Measurements from ENCODE around the gene PAIP1.
A peak's percentile ranks its signal among the peaks of the same experiment; 100 is the strongest.
"Not testable (repeated sequence)": the region's sequence is repeated elsewhere in the genome, so short reads cannot be mapped to it uniquely, and the experiment has no call there.

The PAIP1 gene

DNA sequence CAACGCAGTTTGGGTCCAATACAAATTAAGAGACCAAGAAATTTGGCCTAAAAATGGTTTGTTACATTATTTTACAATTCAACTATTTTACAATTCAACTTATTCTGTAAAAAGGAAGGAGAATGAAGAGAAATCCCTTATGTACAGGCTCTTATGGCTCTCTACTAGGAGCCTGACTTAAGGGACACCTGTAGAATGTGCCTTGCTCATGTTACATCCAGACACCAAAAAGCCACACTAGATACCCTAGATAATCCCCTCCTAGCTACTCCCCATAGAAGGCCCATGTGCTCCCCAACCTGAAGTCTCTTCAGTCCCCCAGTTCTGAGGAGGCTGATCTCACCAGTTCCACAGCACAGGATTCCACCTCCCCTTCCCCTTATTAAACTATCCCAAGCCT is 32.0 kb upstream of the PAIP1 start:
- H3K9ac ChIP-seq (ENCODE audit: low read length) = no peak overlapping the region
- H3K9me3 ChIP-seq (ENCODE audit: control insufficient read depth, insufficient read depth, low read depth, low read length) = peaks cover 7% of the 10 kb centered on the region; the same call in 1 of the 2 replicates
- H3K4me1 ChIP-seq (ENCODE audit: control insufficient read depth, insufficient read depth, low read length) = peaks cover 12% of the 10 kb centered on the region
- no peak overlapping the region for H3K27ac ChIP-seq (ENCODE audit: low read depth, low read length)
- H3K36me3 ChIP-seq (ENCODE audit: control insufficient read depth, insufficient read depth, low read length) = no peaks in the 10 kb centered on the region
- no peaks in the 10 kb centered on the region for H3K27me3 ChIP-seq (ENCODE audit: control insufficient read depth, insufficient read depth, low read length)
- no peak overlapping the region for H3K4me3 ChIP-seq (ENCODE audit: low read depth, low read length)

DNA sequence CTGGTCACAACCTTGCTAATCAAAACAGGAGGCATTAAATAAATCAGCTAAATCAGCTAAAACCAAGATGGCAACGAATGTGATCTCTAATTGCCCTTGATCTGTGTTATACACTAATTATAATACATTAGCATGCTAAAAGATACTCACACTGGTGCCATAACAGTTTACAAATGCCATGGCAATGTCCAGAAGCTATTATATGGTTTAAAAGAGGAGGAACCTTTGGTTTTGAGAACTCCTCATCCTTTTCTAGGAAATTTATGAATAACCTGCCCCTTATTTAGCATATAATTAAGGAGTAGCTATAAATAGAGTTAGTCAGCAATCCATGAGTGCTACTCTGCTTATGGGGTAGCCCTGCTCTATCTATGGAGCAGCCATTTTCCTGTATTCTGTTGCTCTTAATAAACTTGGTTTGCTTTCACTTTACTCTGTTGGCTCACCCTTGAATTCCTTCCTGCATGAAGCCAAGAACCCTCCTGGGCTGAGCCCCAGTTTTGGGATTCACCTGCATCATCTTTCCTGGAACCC is 27.4 kb upstream of the PAIP1 start:
- H3K27me3 ChIP-seq (ENCODE audit: control insufficient read depth, insufficient read depth, low read length) = no peaks in the 10 kb centered on the region
- H3K4me1 ChIP-seq (ENCODE audit: control insufficient read depth, insufficient read depth, low read length) = peaks cover 8% of the 10 kb centered on the region; the same call in 1 of the 2 replicates
- no peak overlapping the region for H3K4me3 ChIP-seq (ENCODE audit: low read depth, low read length)
- H3K9me3 ChIP-seq (ENCODE audit: control insufficient read depth, insufficient read depth, low read depth, low read length) = peaks cover 9% of the 10 kb centered on the region; the same call in 1 of the 2 replicates
- no peaks in the 10 kb centered on the region for H3K36me3 ChIP-seq (ENCODE audit: control insufficient read depth, insufficient read depth, low read length)
- H3K27ac ChIP-seq (ENCODE audit: low read depth, low read length) = no peak overlapping the region
- no peak overlapping the region for H3K9ac ChIP-seq (ENCODE audit: low read length)

DNA sequence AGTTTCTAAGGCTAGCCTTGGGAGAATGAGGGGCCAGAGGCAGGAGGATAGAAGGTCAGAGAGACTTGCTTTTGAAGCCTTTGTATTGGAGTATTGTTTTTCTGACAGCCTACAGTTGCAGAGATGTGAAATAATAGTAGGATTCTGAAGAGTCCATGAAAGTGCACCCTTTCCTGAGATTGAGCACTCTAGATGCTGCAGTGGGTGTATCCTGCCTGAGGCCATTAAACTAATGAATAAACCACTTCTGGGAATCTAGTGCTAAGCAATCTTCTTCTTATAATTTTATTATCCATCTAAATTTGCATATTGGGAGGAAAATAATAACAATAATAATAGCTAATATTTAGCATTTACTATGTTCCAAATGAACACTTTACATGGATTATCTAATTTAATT is 26.8 kb upstream of the PAIP1 start:
- Histone ChIP-seq H3K4me3 (ENCODE audit: low read depth, low read length) (no peak overlapping the region), H3K36me3 (ENCODE audit: control insufficient read depth, insufficient read depth, low read length) (no peaks in the 10 kb centered on the region), H3K9ac (ENCODE audit: low read length) (no peak overlapping the region), H3K9me3 (ENCODE audit: control insufficient read depth, insufficient read depth, low read depth, low read length) (peaks cover 9% of the 10 kb centered on the region; the same call in 1 of the 2 replicates), H3K4me1 (ENCODE audit: control insufficient read depth, insufficient read depth, low read length) (peaks cover 8% of the 10 kb centered on the region; the same call in 1 of the 2 replicates), H3K27ac (ENCODE audit: low read depth, low read length) (no peak overlapping the region), H3K27me3 (ENCODE audit: control insufficient read depth, insufficient read depth, low read length) (no peaks in the 10 kb centered on the region)

DNA sequence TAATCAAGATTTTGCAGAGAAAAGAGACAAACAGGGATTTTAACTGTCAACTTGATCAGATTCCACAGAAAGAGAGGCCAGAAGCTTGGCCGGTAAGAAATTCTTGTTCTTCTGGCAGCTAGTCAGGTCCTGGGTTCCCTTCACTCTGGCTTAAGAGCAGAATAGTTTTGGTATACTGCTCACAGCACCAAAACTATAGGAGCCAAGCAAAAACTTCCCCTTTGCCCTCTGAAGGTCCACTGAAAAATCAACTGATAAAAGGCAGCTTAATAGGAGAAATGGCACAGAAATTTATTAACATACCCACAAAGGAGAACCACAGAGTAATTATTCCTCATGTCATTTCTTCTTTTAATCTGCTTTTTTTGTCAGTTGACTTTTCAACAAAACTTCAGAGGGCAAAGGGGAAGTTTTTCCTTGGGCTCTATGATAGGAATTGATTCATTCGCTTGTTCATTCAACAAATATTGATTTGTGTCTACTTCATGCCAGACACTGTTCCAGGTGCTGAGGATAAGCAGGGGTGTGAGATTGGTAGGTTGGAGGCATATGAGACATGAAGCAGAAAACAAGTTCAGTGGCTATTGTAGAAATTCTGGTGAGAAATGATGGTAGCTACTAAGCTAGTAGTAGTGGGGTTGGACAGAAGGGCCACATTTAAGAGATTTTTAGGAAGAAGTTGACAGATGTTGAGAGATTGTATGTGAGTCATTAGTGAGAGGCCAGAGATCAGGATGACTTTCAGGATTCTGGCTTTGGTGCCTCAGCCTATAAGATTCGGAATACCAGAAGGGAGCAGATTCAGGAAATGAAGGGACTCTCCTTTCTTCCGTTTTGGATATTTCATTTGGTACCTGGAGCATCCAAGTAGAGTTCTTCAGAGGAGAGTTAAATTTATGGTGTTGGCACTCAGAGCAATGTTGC is 25.5 kb upstream of the PAIP1 start:
- Histone ChIP-seq H3K4me1 (ENCODE audit: control insufficient read depth, insufficient read depth, low read length) (peaks cover 8% of the 10 kb centered on the region; the same call in 1 of the 2 replicates), H3K27me3 (ENCODE audit: control insufficient read depth, insufficient read depth, low read length) (no peaks in the 10 kb centered on the region), H3K9me3 (ENCODE audit: control insufficient read depth, insufficient read depth, low read depth, low read length) (peaks cover 9% of the 10 kb centered on the region; the same call in 1 of the 2 replicates), H3K27ac (ENCODE audit: low read depth, low read length) (no peak overlapping the region), H3K36me3 (ENCODE audit: control insufficient read depth, insufficient read depth, low read length) (0 out of 2 replicates have a peak, but pooled peaks cover under 1% of the 10 kb centered on the region), H3K9ac (ENCODE audit: low read length) (no peak overlapping the region), H3K4me3 (ENCODE audit: low read depth, low read length) (no peak overlapping the region)

DNA sequence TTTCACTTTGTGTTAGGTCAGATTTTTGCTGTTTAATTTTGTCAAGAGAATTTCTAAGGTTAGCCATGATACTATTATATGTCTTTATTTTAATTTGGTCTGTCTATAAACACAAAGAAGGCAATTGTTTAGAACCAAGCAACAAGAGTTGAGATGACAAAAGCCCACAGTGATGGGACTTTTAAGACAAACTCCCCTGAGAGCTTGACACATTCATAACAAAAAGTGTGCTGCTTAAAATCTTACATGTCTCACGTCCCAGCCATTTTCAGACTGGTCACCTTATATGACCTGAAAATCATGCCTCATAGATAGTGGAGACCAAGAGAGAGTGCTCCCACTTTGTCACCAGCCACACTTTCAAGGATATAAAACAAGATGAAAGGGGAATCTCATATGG is 24.5 kb upstream of the PAIP1 start:
- Histone ChIP-seq H3K4me3 (ENCODE audit: low read depth, low read length) (no peak overlapping the region), H3K27me3 (ENCODE audit: control insufficient read depth, insufficient read depth, low read length) (no peaks in the 10 kb centered on the region), H3K36me3 (ENCODE audit: control insufficient read depth, insufficient read depth, low read length) (peaks cover 5% of the 10 kb centered on the region; the same call in 1 of the 2 replicates), H3K4me1 (ENCODE audit: control insufficient read depth, insufficient read depth, low read length) (peaks cover 8% of the 10 kb centered on the region; the same call in 1 of the 2 replicates), H3K9me3 (ENCODE audit: control insufficient read depth, insufficient read depth, low read depth, low read length) (peaks cover 14% of the 10 kb centered on the region), H3K27ac (ENCODE audit: low read depth, low read length) (peak overlapping the region; percentile 11; the same call in 1 of the 2 replicates), H3K9ac (ENCODE audit: low read length) (no peak overlapping the region)

DNA sequence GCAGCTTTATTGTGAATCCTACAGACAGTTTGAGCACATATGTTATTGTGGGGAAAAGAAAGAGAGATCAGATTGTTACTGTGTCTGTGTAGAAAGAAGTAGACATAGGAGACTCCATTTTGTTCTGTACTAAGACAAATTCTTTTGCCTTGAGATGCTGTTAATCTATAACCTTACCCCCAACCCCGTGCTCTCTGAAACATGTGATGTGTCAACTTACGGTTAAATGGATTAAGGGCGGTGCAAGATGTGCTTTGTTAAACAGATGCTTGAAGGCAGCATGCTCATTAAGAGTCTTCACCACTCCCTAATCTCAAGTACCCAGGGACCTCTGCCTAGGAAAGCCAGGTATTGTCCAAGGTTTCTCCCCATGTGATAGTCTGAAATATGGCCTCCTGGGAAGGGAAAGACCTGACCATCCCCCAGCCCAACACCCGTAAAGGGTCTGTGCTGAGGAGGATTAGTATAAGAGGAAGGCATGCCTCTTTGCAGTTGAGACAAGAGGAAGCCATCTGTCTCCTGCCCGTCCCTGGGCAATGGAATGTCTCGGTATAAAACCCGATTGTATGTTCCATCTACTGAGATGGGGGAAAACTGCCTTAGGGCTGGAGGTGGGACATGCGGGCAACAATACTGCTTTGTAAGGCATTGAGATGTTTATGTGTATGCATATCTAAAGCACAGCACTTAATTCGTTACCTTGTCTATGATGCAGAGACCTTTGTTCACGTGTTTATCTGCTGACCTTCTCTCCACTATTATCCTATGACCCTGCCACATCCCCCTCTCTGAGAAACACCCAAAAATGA is 23.7 kb upstream of the PAIP1 start:
- not testable (repeated sequence) for H3K4me1 ChIP-seq (ENCODE audit: control insufficient read depth, insufficient read depth, low read length); H3K4me3 ChIP-seq (ENCODE audit: low read depth, low read length); H3K27me3 ChIP-seq (ENCODE audit: control insufficient read depth, insufficient read depth, low read length); H3K9ac ChIP-seq (ENCODE audit: low read length); H3K36me3 ChIP-seq (ENCODE audit: control insufficient read depth, insufficient read depth, low read length); H3K27ac ChIP-seq (ENCODE audit: low read depth, low read length)
- H3K9me3 ChIP-seq (ENCODE audit: control insufficient read depth, insufficient read depth, low read depth, low read length) = peaks cover 19% of the 10 kb centered on the region

DNA sequence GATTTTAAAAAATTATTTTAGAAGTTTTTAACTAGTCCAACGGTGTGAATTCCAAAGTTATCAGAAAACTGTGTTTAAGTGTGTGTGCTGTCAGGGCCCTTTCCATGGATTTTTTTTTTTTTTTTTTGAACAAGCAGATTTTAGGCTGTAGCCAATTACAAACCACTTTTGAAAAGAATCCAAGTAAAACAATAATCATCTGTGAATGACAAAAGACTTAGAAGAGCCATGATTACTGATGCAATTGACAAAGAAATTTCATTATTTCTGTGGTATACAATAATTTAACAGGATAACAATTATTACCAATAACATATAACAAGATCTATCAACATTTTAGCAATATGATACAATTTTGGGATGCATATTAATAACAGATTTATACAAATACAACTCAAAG is 16.2 kb upstream of the PAIP1 start:
- no peak overlapping the region for H3K4me3 ChIP-seq (ENCODE audit: low read depth, low read length)
- H3K27ac ChIP-seq (ENCODE audit: low read depth, low read length) = no peak overlapping the region
- no peaks in the 10 kb centered on the region for H3K27me3 ChIP-seq (ENCODE audit: control insufficient read depth, insufficient read depth, low read length)
- peaks cover 10% of the 10 kb centered on the region for H3K36me3 ChIP-seq (ENCODE audit: control insufficient read depth, insufficient read depth, low read length)
- H3K9me3 ChIP-seq (ENCODE audit: control insufficient read depth, insufficient read depth, low read depth, low read length) = peaks cover 10% of the 10 kb centered on the region; the same call in 1 of the 2 replicates
- no peak overlapping the region for H3K9ac ChIP-seq (ENCODE audit: low read length)
- no peaks in the 10 kb centered on the region for H3K4me1 ChIP-seq (ENCODE audit: control insufficient read depth, insufficient read depth, low read length)

DNA sequence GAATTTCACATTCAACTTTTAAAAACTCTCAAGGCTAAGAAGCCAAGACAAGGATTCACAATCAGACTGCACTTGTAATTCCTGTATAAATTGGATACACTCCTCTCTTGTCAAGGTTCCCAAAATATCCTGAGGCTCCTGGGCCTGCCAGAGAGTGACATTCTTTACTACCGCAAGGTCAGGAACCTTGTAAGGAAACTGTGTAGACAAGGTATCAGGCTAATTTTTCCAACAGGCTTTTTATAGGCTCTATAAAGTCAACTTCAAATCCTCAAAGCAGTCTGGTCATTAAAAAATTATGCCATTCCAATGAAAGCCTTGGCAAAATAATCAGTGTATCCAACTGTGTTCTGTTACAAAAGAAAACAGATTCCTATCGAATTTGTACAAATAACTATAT is 15.5 kb upstream of the PAIP1 start:
- H3K4me3 ChIP-seq (ENCODE audit: low read depth, low read length) = no peak overlapping the region
- H3K4me1 ChIP-seq (ENCODE audit: control insufficient read depth, insufficient read depth, low read length) = no peaks in the 10 kb centered on the region
- H3K27me3 ChIP-seq (ENCODE audit: control insufficient read depth, insufficient read depth, low read length) = no peaks in the 10 kb centered on the region
- H3K9me3 ChIP-seq (ENCODE audit: control insufficient read depth, insufficient read depth, low read depth, low read length) = peaks cover 10% of the 10 kb centered on the region; the same call in 1 of the 2 replicates
- no peak overlapping the region for H3K27ac ChIP-seq (ENCODE audit: low read depth, low read length)
- H3K9ac ChIP-seq (ENCODE audit: low read length) = no peak overlapping the region
- H3K36me3 ChIP-seq (ENCODE audit: control insufficient read depth, insufficient read depth, low read length) = peaks cover 9% of the 10 kb centered on the region

DNA sequence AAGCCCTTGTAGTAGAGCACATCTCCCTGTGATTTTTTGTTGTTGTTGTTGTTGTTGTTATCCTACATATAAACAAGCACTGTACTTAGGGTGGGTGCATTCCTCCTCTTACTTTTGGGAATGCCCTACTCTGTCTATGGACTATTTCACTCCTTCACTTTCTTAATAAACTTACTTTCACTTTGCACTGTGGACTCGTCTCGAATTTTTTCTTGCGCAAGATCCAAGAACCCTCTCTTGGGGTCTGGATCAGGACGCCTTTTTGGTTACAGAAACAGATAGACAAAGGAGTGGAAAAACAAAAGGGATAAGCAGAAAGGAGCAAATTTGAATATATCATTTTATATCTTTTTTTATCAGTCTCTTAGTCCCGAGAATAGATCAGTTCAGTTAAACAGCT is 14.4 kb upstream of the PAIP1 start:
- peaks cover 4% of the 10 kb centered on the region; the same call in 1 of the 2 replicates for H3K9me3 ChIP-seq (ENCODE audit: control insufficient read depth, insufficient read depth, low read depth, low read length)
- no peak overlapping the region for H3K4me3 ChIP-seq (ENCODE audit: low read depth, low read length)
- H3K9ac ChIP-seq (ENCODE audit: low read length) = no peak overlapping the region
- H3K4me1 ChIP-seq (ENCODE audit: control insufficient read depth, insufficient read depth, low read length) = no peaks in the 10 kb centered on the region
- H3K36me3 ChIP-seq (ENCODE audit: control insufficient read depth, insufficient read depth, low read length) = peaks cover 5% of the 10 kb centered on the region
- H3K27me3 ChIP-seq (ENCODE audit: control insufficient read depth, insufficient read depth, low read length) = no peaks in the 10 kb centered on the region
- H3K27ac ChIP-seq (ENCODE audit: low read depth, low read length) = no peak overlapping the region

DNA sequence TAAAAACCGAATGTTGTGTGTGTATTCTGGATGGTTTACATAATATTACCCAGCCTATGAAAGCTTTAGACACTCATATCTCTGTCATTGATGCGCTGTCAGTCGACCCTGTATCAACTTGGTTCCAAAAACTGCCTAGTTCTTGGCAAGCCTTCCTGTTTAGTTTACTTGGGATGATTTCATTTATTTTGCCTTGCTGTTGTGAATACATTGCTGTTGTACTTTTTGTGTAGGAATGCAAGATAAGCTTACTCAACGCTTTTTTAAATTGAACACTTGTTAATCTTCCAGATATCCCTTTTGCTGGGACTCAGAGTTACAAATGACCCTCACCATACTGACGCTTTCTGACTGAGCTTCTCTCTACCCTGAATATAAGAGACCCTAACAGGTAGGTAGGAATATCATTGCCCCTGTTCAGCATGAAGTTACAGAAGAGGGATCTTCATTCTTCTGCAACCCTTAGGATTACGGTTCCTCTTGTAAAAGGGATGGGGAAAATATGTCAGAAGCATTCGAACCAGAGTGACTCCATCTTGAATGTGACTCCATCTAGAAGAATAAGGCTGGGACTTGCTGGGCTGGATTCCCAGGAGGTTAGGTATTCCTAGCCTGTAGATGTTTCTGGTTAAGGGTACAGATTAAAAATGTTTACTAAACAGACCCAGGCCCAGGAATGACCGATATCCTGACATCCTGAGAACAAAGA is 13.7 kb upstream of the PAIP1 start:
- Histone ChIP-seq H3K36me3 (ENCODE audit: control insufficient read depth, insufficient read depth, low read length) (peaks cover 5% of the 10 kb centered on the region), H3K27me3 (ENCODE audit: control insufficient read depth, insufficient read depth, low read length) (no peaks in the 10 kb centered on the region), H3K9me3 (ENCODE audit: control insufficient read depth, insufficient read depth, low read depth, low read length) (no peaks in the 10 kb centered on the region), H3K9ac (ENCODE audit: low read length) (no peak overlapping the region), H3K4me3 (ENCODE audit: low read depth, low read length) (no peak overlapping the region), H3K4me1 (ENCODE audit: control insufficient read depth, insufficient read depth, low read length) (no peaks in the 10 kb centered on the region), H3K27ac (ENCODE audit: low read depth, low read length) (no peak overlapping the region)
